ENCODE data around the gene IGF2R.

DNA sequence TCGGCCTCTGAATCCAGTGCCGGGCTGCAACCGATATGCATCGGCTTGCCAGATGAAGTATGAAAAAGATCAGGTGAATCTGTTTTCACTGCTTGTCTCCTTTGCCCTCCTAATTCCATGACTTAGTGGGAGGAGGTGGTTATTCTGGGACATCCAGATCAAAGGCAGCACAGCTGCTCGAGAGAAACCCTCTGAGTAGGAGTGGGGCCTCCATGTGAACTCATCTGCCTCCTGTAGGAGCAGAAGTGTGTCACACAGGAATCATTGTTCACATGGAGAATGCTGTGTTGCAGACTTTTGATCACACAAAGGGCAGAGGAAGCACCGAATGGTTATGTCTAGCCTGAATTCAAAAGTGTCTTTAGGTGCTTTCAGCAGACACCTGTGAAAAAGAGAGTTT, 79.6 kb downstream of the IGF2R start:
- TF ChIP-seq, protein P1, sequence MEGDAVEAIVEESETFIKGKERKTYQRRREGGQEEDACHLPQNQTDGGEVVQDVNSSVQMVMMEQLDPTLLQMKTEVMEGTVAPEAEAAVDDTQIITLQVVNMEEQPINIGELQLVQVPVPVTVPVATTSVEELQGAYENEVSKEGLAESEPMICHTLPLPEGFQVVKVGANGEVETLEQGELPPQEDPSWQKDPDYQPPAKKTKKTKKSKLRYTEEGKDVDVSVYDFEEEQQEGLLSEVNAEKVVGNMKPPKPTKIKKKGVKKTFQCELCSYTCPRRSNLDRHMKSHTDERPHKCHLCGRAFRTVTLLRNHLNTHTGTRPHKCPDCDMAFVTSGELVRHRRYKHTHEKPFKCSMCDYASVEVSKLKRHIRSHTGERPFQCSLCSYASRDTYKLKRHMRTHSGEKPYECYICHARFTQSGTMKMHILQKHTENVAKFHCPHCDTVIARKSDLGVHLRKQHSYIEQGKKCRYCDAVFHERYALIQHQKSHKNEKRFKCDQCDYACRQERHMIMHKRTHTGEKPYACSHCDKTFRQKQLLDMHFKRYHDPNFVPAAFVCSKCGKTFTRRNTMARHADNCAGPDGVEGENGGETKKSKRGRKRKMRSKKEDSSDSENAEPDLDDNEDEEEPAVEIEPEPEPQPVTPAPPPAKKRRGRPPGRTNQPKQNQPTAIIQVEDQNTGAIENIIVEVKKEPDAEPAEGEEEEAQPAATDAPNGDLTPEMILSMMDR (IDR thresholded peaks at IDR 0.05) = no peak
- TF ChIP-seq POLR2AphosphoS5 (IDR thresholded peaks at IDR 0.05) (no peak), POLR2A (IDR thresholded peaks at IDR 0.05) (no peak)

All from breast epithelium (tissue), 3 donors.